HG03095 (cell line): ENCODE results near the gene DNAH9.

ENCODE experiments used
- ATAC-seq: cut with Tn5 transposase; IDR thresholded peaks from one replicate; pipeline ENCODE4 v1.9.1; 2021; ENCODE audit warnings: moderate library complexity; ENCODE audit not compliant: unreplicated experiment

Gene DNAH9

DNA sequence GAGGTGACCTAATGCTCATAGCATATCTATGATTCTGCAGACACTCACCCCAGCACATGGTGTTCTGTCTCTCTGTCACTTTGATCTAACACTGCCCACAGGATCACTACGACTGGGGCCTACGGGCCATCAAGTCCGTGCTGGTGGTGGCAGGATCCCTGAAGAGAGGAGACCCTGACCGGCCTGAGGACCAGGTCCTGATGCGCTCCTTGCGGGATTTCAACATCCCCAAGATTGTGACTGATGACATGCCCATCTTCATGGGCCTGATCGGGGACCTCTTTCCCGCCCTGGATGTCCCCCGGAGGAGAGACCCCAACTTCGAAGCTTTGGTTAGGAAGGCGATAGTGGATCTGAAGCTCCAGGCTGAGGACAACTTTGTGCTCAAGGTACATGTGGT lies 146.4 kb downstream of the DNAH9 start:
- ATAC-seq = no peak

- no peak for ATAC-seq
Observed at GRCh38 chr17:11747441-11747840, 149.2 kb downstream of the DNAH9 start.

DNA sequence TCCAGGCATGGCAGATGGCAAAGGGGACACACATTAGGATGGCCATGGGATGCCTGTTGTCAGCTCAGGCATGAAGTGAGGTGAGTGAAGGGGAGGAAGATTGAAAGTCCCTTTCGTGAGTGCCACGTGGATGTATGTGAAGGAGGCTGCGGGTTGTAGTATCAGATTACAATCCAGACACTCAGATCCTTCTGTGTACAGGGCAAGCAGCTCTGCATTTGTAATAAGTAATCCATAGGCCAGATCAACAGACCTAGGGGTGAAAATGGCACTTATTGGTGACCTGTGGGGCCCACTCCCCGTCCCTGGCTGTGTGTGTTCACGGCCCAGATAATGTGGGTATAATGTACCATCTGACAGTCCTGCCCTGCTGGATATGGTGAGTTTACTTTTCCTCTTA lies 159.5 kb downstream of the DNAH9 start:
- ATAC-seq = no peak

DNA sequence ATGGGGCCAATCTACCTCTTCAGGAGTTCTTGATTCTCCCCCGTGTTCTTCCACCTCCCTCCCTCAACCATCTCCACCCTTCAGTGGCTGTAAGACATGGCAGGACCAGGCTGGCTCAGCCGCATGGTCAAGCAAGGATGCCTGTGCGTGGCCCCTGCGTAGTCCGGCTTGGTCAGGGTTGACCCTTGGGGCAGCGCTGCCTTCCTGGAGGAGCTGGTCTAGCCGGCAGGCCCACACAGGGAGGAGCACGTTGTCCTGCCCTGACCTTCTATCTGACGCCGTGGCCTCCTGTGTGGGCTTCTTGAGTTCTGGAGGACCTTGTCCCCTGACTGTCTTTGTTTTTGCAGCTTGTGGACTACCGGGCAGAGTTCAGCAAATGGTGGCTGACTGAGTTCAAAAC lies 169.8 kb downstream of the DNAH9 start:
- ATAC-seq = no peak

DNA sequence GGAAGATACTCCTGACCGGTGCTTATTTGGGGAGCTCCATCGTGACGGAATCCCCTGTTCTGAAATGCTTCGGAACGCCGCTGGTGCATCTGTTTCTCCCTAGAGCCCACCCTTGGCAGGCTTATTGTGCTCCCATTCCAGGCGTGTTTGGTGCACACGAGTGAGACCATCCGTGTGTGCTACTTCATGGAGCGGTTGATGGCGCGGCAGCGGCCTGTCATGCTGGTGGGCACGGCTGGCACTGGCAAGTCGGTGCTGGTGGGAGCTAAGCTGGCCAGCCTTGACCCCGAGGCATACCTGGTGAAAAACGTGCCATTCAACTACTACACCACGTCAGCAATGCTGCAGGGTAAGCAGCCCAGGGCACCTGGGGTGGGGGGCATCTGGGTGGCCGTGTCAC lies 170.7 kb downstream of the DNAH9 start:
- no peak for ATAC-seq

DNA sequence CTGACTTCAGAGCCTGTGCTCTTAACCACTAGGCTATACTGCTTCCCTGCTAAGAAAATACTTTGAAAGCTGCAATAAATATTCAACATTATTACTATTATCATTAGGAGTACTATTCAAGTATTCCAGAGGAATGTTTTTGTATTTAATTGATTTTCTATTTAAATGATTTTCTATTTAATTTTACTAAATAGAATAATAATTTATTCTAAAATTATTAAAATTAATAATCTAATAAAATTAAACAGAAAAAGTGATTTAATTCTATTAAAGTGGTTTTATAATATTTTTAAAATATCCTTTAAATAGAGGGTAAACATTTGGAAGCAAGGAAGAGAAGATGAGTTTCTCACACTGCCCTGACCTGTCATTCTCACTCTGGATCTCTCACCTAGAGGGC lies 173.8 kb downstream of the DNAH9 start:
- ATAC-seq = no peak

GRCh38 chr17:11779892-11780291 lies 181.6 kb downstream of the DNAH9 start:
- no peak for ATAC-seq

DNA sequence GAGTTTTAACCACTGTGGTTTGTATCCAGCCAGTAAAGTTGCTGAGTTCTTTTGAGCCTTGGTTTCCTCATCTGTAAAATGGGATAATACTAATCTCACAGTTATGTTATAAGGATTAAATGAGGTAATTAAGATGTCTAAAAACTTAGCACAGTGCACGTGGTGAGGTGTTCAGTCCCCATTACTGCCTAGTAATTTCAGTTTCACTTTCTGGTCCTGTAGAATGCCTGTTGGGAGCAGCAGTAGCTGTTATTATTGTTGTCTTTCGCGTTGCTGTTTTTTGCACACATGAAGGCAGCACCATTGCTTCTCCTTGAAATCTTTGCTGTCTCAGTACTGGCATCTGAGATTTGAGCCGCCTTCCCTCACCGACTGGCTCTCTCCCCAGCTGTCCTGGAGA lies 182.4 kb downstream of the DNAH9 start:
- no peak for ATAC-seq

GRCh38 chr17:11786711-11787438 lies 188.6 kb downstream of the DNAH9 start:
- no peak for ATAC-seq

- no peak for ATAC-seq
Observed at GRCh38 chr17:11795906-11796305, 197.6 kb downstream of the DNAH9 start.

- ATAC-seq = no peak
Observed at GRCh38 chr17:11797803-11798202, 199.5 kb downstream of the DNAH9 start.

DNA sequence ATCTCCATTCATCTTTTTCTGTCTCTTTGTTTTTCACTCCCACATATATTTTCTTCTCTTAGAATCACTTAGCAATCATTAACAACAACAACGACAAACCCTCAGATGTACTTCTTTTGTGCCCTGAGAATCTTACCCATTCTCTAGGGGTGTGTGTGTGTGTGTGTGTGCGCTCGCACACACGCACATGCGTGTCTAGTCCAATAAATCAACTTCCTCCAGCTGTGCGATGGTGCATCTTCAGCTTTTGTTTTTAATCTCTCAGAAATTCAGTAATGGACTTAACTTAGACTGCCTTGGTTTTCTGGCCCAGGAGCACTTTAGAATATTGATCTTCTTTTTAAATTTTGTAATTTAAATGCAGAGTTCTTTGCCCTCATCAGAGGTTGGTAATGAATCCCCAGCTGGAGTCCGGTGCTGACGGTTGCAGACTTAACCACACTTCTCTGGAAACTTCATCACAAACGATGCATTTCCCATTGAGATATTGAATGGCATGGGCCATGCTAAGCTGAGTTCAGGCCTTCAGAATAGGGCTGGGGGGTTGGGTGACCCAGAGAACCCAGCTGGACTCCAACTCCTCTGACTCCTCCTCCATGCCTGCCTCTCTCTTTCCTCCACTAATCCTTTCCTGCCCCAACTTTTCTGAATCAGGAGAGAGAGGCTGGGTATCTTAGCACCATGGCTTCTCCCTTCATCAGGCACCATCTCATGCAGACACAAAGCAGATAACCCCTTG lies 205.1 kb downstream of the DNAH9 start:
- no peak for ATAC-seq

DNA sequence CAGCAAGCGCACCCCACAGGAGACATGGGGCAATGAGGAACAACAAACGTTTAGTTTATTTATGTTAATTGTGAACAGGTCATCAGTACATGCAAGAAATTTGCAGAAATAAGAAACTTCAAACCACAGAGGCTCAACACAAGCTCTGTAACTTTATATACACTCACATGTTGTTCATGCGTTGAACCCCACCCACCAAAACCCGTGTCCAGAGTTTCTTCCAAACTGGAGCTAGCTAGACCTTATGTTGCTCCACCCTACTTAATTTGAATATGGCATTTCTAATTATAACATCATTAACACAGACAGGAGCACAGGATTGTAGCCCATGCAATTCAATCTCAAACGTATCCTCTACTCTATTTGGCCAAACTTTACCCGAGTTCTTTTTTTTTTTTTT lies 206.9 kb downstream of the DNAH9 start:
- ATAC-seq = no peak

DNA sequence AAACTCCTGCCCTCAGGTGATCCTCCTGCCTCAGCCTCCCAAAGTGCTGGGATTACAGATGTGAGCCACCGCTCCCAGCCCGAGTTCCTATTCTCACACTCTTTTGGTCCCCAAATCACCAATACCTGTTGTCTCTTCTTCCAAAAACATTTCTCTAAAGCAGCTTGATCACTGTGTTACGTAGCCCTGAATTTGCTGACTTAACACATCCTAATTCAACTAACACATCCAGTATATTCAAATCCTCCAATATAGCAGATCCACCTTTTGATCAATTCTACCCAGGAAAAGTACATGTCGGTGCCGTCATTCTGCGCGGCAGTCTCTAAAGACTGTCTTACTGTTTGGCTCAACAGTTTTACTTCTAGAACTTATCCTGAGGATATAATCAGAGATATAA lies 207.7 kb downstream of the DNAH9 start:
- no peak for ATAC-seq

DNA sequence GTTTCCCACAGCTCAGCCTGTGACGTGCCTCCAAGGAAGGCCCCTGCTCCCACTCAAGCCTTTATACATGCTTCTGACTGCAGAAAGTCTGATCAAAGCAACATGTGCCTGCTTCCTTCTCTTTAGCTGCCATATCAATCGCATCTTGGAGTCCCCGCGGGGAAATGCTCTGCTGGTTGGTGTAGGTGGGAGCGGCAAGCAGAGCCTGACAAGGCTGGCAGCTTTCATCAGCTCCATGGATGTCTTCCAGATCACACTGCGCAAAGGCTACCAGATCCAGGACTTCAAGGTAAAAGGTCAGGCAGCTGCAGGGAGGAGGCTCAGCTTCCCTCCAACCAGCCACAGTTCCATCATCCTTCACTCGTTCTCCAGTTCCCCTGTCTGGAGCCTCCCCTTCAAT lies 209.3 kb downstream of the DNAH9 start:
- ATAC-seq = no peak

GRCh38 chr17:11813278-11813677 lies 215.0 kb downstream of the DNAH9 start:
- no peak for ATAC-seq

DNA sequence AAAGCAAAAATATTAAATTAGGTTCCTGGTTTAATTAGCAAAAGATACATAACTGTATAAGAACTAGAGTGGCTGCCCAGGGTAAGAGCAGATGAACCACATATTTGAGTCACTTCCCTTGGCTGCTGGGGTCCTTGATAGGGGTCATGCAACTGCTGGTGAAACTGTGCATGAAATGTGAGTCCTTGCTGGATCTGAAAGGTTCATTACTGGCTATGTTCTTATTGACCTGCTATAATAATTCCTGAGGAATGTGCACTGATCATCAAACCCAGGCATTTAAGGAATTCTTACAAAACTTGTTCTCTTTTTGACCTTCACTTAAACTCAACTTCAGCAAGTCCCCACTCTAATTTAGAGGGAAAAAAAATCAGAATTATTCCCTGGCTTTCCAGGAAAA lies 215.6 kb downstream of the DNAH9 start:
- ATAC-seq = no peak

DNA sequence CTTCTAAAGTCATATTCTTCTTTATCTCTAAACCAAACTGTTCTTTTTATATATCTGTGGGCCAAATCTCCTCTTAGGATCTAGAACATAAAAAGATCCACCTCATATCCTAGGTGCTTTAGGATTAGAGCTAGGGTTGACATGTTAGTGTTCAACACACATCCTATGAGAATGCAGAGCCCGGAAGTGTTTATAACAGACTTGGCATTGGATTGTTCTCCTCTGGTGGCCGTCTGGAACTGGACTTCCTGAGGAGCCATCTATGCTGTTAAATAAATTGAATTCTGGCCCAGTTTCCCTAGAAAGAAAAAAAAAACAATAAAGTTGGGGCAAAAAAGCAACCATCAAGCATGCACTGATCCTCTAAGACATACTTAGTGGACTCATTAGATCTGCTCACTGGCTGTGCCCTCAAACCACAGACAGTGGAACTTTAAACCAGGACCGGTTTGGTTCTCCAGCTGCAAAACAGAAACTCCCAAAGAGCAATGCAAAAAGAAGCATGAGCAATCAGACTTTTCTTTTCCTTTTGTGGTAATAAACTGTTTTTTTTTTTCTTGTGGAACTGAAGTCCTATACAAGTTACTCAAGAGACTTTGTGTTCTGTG lies 216.5 kb downstream of the DNAH9 start:
- no peak for ATAC-seq

- ATAC-seq = no peak
Observed at GRCh38 chr17:11816409-11816808, 218.1 kb downstream of the DNAH9 start.

DNA sequence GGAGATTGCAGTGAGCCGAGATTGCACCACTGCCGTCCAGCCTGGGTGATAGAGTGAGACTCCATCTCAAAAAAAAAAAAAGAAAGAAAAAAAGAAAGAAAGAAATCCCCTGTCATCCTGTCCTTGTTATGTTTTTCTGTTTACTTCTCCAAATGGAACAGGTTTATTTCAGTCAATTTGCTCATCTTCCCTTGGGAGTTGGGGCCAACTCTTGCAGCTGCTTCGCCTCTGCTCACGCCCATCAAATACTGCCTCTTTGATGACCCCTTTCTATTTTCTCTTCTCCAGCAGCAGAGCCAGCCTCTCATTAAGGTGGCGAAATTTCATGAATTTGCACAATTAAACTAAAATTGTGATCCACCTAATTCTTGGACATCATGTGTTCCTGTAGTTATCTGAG lies 225.6 kb downstream of the DNAH9 start:
- ATAC-seq = no peak

DNA sequence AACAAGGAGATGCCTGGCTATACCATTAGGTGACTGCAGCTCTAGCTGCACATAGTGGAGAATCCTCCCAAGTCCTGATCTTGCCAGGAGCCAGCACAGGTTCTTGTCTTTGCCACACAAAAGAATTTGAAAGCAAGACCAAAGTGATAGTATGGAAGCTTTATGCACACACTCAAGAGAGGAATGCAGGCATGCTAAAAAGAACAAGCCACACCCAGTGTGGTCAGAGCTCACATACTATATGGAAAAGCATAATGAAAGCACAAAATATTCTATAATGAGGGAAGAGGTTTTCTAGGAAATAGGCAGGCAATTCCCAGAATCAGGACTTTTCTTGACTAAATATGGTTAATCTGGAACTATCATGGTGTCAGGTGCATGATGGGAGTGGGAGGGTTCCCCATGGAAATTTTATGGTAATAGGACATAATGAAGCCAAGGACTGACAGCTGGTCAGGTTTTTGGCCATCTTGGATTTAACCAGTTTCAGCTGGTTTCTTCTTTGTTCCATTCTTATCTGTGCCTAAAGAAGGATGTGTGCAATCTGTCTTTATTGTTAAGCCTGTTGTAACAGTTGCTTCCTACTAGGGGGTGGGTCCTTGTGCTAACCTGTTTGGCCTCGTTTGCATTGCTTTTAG lies 227.4 kb downstream of the DNAH9 start:
- ATAC-seq = no peak
